T-helper 1 cell treated with Interleukin-12 subunit alpha and Interleukin-12 subunit beta and Interleukin-4 antibody, amounts not matched to agents 30 ng/mL and 1 ng/mL, for 36 hours (primary cell): ENCODE measurements around the gene CTBP2. TPM values are rescaled to one million over a fixed set of nuclear protein-coding genes. Genes with fewer than 3 reads are reported as not detected.
"Not testable (repeated sequence)": the region's sequence is repeated elsewhere in the genome, so short reads cannot be mapped to it uniquely, and the experiment has no call there.

Source experiments
- intact Hi-C: fragments of 100-400 bp; cut with micrococcal nuclease; formaldehyde crosslinking; loops from one replicate; pipeline ENCODE4 v1.15.1; 2024
- total RNA-seq: library from RNA; stranded (reverse); gene quantifications from 2 replicates; pipeline ENCODE4 v1.2.3, GENCODE V29; 2022

CTBP2 gene
- total RNA-seq, 1 donor from 2014 or later = 0.39 TPM

- intact Hi-C loops = no loop called here
Measured at GRCh38 chr10:124999433-125000365, 160.7 kb downstream of the CTBP2 start.

GRCh38 chr10:124998624-124999291 is 161.6 kb downstream of the CTBP2 start:
- intact Hi-C loops = no loop called here

- intact Hi-C loops = no loop called here
Measured at GRCh38 chr10:124997771-124998623, 162.4 kb downstream of the CTBP2 start.

- intact Hi-C loops = no loop called here
Measured at GRCh38 chr10:124997306-124997705, 163.1 kb downstream of the CTBP2 start.

GRCh38 chr10:124996854-124997215 is 163.5 kb downstream of the CTBP2 start:
- intact Hi-C loops = no loop called here

- intact Hi-C loops = no loop called here
Measured at GRCh38 chr10:124996127-124996853, 164.1 kb downstream of the CTBP2 start.

- intact Hi-C loops = no loop called here
Measured at GRCh38 chr10:124995605-124996004, 164.8 kb downstream of the CTBP2 start.

GRCh38 chr10:124994573-124995473 is 165.5 kb downstream of the CTBP2 start:
- intact Hi-C loops = no loop called here

GRCh38 chr10:124993736-124994451 is 166.5 kb downstream of the CTBP2 start:
- intact Hi-C loops = no loop called here

- intact Hi-C loops = no loop called here
Measured at GRCh38 chr10:124993345-124993708, 167.0 kb downstream of the CTBP2 start.

- intact Hi-C loops = loop anchor here (1.0 kb wide), 1 partner anchor 69 kb away; no protein-coding TSS in a partner anchor
Measured at GRCh38 chr10:124992462-124993344, 167.7 kb downstream of the CTBP2 start.

GRCh38 chr10:124991835-124992234 is 168.5 kb downstream of the CTBP2 start:
- intact Hi-C loops = loop anchor here (1.0 kb wide), 1 partner anchor 69 kb away; no protein-coding TSS in a partner anchor

GRCh38 chr10:124990671-124991625 is 169.4 kb downstream of the CTBP2 start:
- intact Hi-C loops = no loop called here

GRCh38 chr10:124989526-124989925 is 170.8 kb downstream of the CTBP2 start:
- intact Hi-C loops = no loop called here

GRCh38 chr10:124988753-124989152 is 171.6 kb downstream of the CTBP2 start:
- intact Hi-C loops = not testable (repeated sequence)

GRCh38 chr10:124987788-124988187 is 172.6 kb downstream of the CTBP2 start:
- intact Hi-C loops = no loop called here

- intact Hi-C loops = no loop called here
Measured at GRCh38 chr10:124985162-124985561, 175.2 kb downstream of the CTBP2 start.
